Measurements from ENCODE around the gene TCTN1. TPM values are rescaled to one million over a fixed set of nuclear protein-coding genes. Genes with fewer than 3 reads are reported as not detected.

The TCTN1 gene
- total and polyA plus RNA-seq, 2 of the 8 experiments (the other 6 are each of a cell fraction or from before 2014, with no cell fraction given) = 14.7 to 16.4 TPM

DNA sequence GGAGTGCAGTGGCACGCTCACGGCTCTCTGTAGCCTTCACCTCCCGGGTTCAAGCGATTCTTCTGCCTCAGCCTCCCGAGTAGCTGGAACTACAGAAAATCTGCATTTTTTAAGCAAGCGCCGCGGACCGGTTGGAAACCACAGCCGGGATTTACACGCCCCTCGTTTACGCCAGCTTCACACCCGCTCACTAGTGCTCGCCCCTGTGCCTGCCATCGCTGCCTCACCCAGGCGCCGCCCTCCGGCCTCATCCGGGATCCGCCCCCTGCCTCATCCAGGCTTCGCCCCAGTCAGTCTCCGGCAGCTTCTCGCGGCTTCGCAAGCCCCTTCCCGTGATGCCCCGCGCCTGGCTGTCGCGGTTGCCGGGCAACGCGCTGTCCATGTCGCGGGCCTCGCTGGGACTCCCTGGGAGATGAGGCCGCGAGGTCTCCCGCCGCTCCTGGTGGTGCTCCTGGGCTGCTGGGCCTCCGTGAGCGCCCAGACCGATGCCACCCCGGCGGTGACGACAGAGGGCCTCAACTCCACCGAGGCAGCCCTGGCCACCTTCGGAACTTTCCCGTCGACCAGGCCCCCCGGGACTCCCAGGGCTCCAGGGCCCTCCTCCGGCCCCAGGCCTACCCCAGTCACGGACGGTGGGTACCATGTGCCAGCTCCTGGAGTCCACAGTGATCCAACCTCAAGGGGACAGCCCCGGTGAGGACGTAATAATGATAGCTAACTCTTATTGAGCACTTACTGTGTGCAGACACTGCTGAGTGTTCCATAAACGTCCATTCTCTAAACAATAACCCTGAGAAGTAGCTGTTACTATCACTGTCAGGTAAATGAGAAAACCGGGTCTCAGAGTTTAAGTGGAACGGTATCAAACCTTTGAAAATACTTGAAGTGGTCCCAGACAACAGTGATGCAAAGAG is at the start of gene TCTN1 (continued):
- TF ChIP-seq, protein P1, sequence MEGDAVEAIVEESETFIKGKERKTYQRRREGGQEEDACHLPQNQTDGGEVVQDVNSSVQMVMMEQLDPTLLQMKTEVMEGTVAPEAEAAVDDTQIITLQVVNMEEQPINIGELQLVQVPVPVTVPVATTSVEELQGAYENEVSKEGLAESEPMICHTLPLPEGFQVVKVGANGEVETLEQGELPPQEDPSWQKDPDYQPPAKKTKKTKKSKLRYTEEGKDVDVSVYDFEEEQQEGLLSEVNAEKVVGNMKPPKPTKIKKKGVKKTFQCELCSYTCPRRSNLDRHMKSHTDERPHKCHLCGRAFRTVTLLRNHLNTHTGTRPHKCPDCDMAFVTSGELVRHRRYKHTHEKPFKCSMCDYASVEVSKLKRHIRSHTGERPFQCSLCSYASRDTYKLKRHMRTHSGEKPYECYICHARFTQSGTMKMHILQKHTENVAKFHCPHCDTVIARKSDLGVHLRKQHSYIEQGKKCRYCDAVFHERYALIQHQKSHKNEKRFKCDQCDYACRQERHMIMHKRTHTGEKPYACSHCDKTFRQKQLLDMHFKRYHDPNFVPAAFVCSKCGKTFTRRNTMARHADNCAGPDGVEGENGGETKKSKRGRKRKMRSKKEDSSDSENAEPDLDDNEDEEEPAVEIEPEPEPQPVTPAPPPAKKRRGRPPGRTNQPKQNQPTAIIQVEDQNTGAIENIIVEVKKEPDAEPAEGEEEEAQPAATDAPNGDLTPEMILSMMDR (IDR thresholded peaks at IDR 0.05; ENCODE audit: control extremely low read depth in 1 of 3, insufficient read depth in 1 of 3, low read depth in 1 of 3, low read length in 3 of 3) = no peak
- TF ChIP-seq CHD2 (IDR thresholded peaks at IDR 0.05; ENCODE audit: low read length) = peak; percentile 90

Data from H1 (cell line).